ENCODE data around the gene ROPN1L. TPM values are rescaled to one million over a fixed set of nuclear protein-coding genes. Genes with fewer than 3 reads are reported as not detected.
"Not testable (repeated sequence)": the region's sequence is repeated elsewhere in the genome, so short reads cannot be mapped to it uniquely, and the experiment has no call there.

The ROPN1L gene
- polyA plus RNA-seq, 4 donors = 0.66 to 0.90 (median 0.79) TPM

- no peak for DNase-seq (ENCODE audit: low read depth in 4 of 4, low spot score in 3 of 4)
Observed at GRCh38 chr5:10497554-10497953, 55.9 kb downstream of the ROPN1L start.

GRCh38 chr5:10498350-10498749 lies 56.7 kb downstream of the ROPN1L start:
- DNase-seq (ENCODE audit: low read depth in 4 of 4, low spot score in 3 of 4) = no peak

- DNase-seq (ENCODE audit: low read depth in 4 of 4, low spot score in 3 of 4) = no peak
Observed at GRCh38 chr5:10499066-10499465, 57.4 kb downstream of the ROPN1L start.

GRCh38 chr5:10499776-10500175 lies 58.1 kb downstream of the ROPN1L start:
- DNase-seq (ENCODE audit: low read depth in 4 of 4, low spot score in 3 of 4) = no peak

GRCh38 chr5:10500669-10501068 lies 59.0 kb downstream of the ROPN1L start:
- DNase-seq (ENCODE audit: low read depth in 4 of 4, low spot score in 3 of 4) = no peak

- no peak for DNase-seq (ENCODE audit: low read depth in 4 of 4, low spot score in 3 of 4)
Observed at GRCh38 chr5:10501554-10502075, 59.9 kb downstream of the ROPN1L start.

GRCh38 chr5:10502130-10502529 lies 60.5 kb downstream of the ROPN1L start:
- no peak for DNase-seq (ENCODE audit: low read depth in 4 of 4, low spot score in 3 of 4)

GRCh38 chr5:10502578-10502977 lies 60.9 kb downstream of the ROPN1L start:
- DNase-seq (ENCODE audit: low read depth in 4 of 4, low spot score in 3 of 4) = no peak

- DNase-seq (ENCODE audit: low read depth in 4 of 4, low spot score in 3 of 4) = no peak
Observed at GRCh38 chr5:10503321-10503720, 61.6 kb downstream of the ROPN1L start.

GRCh38 chr5:10503997-10504793 lies 62.5 kb downstream of the ROPN1L start:
- DNase-seq (ENCODE audit: low read depth in 4 of 4, low spot score in 3 of 4) = peak in 2 of 4 donors; percentile 20 to 22

GRCh38 chr5:10505517-10506095 lies 63.9 kb downstream of the ROPN1L start:
- no peak for DNase-seq (ENCODE audit: low read depth in 4 of 4, low spot score in 3 of 4)

GRCh38 chr5:10506535-10506934 lies 64.9 kb downstream of the ROPN1L start:
- no peak for DNase-seq (ENCODE audit: low read depth in 4 of 4, low spot score in 3 of 4)

GRCh38 chr5:10507575-10508096 lies 66.0 kb downstream of the ROPN1L start:
- DNase-seq (ENCODE audit: low read depth in 4 of 4, low spot score in 3 of 4) = peak in 2 of 4 donors; percentile 36

- no peak for DNase-seq (ENCODE audit: low read depth in 4 of 4, low spot score in 3 of 4)
Observed at GRCh38 chr5:10509575-10509974, 67.9 kb downstream of the ROPN1L start.

GRCh38 chr5:10511741-10512640 lies 70.3 kb downstream of the ROPN1L start:
- DNase-seq (ENCODE audit: low read depth in 4 of 4, low spot score in 3 of 4) = no peak

GRCh38 chr5:10513501-10514442 lies 72.1 kb downstream of the ROPN1L start:
- DNase-seq (ENCODE audit: low read depth in 4 of 4, low spot score in 3 of 4) = peak in 2 of 4 donors; percentile 18 to 20

GRCh38 chr5:10514572-10514971 lies 72.9 kb downstream of the ROPN1L start:
- not testable (repeated sequence) for DNase-seq (ENCODE audit: low read depth in 4 of 4, low spot score in 3 of 4)
